ENCODE results near the gene IZUMO4.

IZUMO4 gene

DNA sequence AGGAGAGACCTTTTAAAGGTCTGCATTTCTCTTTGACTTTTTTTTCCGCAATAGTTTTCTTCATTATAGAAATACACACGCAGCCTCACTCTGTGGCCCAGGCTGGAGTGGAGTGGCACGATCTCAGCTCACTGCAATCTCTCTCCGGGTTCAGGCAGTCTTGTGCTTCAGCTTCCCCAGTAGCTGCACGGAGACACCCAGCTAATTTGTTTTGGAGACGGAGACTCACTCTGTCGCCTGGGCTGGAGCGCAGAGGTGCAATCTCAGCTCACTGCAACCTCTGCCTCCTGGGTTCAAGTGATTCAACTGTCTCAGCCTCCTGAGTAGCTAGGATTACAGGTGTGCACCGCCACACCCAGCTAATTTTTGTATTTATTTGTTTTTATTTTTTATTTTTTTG, 33.9 kb upstream of the IZUMO4 start:
- no peaks in the 10 kb centered on the region for H3K9me3 Mint-ChIP-seq
- DNase-seq (ENCODE audit: low spot score in 2 of 2) = no peak
- no peak for ATAC-seq (replicated peaks; ENCODE audit: extremely low read depth, poor library complexity, severe bottlenecking)

DNA sequence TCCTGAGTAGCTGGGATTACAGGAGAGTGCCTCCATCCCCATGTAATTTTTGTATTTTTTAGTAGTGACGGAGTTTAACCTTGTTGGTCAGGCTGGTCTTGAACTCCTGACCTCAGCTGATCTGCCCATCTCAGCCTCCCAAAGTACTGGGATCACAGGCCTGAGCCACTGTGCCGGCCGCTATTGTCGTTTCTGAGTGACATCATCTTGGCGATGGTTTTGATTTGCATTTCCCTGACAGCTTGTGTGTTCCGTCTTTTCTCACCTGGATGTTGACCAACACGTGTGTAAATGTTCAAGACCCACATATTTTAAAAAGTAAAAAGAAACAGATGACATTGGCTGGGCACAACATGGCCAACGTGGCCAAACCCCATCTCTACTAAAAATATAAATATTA, 32.9 kb upstream of the IZUMO4 start:
- ATAC-seq (replicated peaks; ENCODE audit: extremely low read depth, poor library complexity, severe bottlenecking) (no peak), DNase-seq (ENCODE audit: low spot score in 2 of 2) (no peak)
- peaks cover 16% of the 10 kb centered on the region for H3K36me3 Mint-ChIP-seq (ENCODE audit: insufficient read depth)
- H3K27ac Mint-ChIP-seq (ENCODE audit: low read depth) = no peak overlapping the region
- no peaks in the 10 kb centered on the region for H3K27me3 Mint-ChIP-seq
- H3K4me1 Mint-ChIP-seq = peaks cover 25% of the 10 kb centered on the region
- H3K4me3 Mint-ChIP-seq = no peak overlapping the region
- no peaks in the 10 kb centered on the region for H3K9me3 Mint-ChIP-seq

More for the DNA sequence above, 33.9 kb upstream of the IZUMO4 start:
- Mint-ChIP-seq H3K4me3 (peak overlapping the region; percentile 94), H3K4me1 (peaks cover 26% of the 10 kb centered on the region), H3K36me3 (ENCODE audit: insufficient read depth) (peaks cover 13% of the 10 kb centered on the region), H3K27me3 (no peaks in the 10 kb centered on the region), H3K27ac (ENCODE audit: low read depth) (peak overlapping the region; percentile 82)

DNA sequence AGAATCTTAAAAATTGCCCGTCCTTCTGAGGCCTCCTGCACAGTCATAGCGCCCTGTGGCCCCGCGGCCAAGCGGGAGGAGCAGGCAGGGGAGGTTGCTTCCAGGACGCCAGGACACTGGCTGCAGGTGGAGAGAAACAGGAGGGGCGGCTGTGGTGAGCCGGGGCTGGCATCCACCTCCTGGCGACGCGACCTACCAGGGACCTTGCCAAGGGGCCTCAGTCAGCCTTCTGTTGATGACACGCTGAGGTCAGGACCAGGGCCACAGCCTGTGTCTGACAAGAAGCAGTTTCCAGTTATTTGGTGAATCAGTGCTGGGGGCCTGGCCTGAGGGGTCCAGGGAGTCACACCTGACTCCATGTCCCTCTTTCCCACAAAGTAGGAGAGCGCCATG, 32.3 kb upstream of the IZUMO4 start:
- no peak overlapping the region for H3K27ac Mint-ChIP-seq (ENCODE audit: low read depth)
- no peaks in the 10 kb centered on the region for H3K9me3 Mint-ChIP-seq
- no peaks in the 10 kb centered on the region for H3K27me3 Mint-ChIP-seq
- H3K4me1 Mint-ChIP-seq = peaks cover 25% of the 10 kb centered on the region
- DNase-seq (ENCODE audit: low spot score in 2 of 2) (no peak), ATAC-seq (replicated peaks; ENCODE audit: extremely low read depth, poor library complexity, severe bottlenecking) (no peak)
- H3K4me3 Mint-ChIP-seq = no peak overlapping the region
- H3K36me3 Mint-ChIP-seq (ENCODE audit: insufficient read depth) = peaks cover 19% of the 10 kb centered on the region

DNA sequence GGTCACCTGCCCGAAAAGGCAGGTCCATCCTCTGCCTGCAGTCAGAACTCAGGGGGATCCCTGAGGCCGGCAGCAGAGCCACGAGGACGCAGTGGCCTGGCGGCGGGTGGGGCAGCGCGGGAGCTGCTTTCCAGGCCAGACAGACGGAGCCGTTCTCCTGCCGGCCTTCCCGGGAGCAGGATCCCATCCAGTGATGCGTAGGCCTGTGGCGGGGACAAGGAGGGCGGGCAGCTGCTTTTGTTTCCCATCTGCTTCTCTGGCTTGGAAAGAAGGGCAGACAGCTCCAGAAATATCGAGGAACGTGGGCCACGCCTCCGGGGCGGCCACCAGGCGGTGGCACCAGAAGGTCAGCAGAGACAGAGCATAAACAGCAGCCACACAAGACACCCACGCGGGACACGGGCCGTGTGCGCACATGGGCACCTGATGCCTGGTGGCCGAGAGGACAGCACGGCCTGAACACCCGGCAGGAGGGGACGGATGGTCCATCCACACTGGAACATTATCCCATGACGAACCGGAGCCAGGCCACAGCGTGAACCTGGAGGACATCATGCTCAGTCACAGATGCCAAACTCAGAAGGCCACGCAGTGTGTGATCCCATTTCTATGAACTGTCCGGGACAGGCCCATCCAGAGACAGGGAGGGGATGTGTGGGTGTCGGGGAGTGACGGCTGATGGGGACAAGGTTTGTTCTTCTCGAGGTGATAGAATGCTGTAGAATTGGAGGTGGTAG, 31.8 kb upstream of the IZUMO4 start:
- H3K27ac Mint-ChIP-seq (ENCODE audit: low read depth) = no peak overlapping the region
- H3K9me3 Mint-ChIP-seq = no peaks in the 10 kb centered on the region
- DNase-seq (ENCODE audit: low spot score in 2 of 2) (no peak), ATAC-seq (replicated peaks; ENCODE audit: extremely low read depth, poor library complexity, severe bottlenecking) (no peak)
- H3K36me3 Mint-ChIP-seq (ENCODE audit: insufficient read depth) = peaks cover 25% of the 10 kb centered on the region
- no peak overlapping the region for H3K4me3 Mint-ChIP-seq
- peaks cover 23% of the 10 kb centered on the region for H3K4me1 Mint-ChIP-seq
- no peaks in the 10 kb centered on the region for H3K27me3 Mint-ChIP-seq

DNA sequence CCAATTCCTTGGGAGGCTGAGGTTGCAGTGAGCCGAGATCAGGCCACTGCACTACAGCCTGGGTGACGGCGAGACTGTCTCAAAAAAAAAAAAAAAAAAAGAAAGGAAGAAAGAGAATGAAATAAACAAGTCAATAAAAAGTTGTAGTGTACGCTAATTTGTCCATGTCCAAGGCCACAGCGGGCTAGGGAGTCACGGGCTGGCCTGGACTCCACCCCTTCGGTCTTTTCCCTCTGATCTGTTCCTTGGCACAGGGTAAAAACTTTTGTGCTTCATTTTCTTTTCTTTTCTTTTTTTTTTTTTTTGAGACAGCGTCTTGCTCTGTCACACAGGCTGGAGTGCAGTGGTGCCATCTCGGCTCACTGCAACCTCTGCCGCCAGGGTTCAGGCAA, 26.3 kb upstream of the IZUMO4 start:
- ATAC-seq (replicated peaks; ENCODE audit: extremely low read depth, poor library complexity, severe bottlenecking) (no peak), DNase-seq (ENCODE audit: low spot score in 2 of 2) (no peak)
- peak overlapping the region; percentile 88 for H3K27ac Mint-ChIP-seq (ENCODE audit: low read depth)
- peaks cover 63% of the 10 kb centered on the region for H3K36me3 Mint-ChIP-seq (ENCODE audit: insufficient read depth)
- no peaks in the 10 kb centered on the region for H3K27me3 Mint-ChIP-seq
- H3K9me3 Mint-ChIP-seq = no peaks in the 10 kb centered on the region
- H3K4me3 Mint-ChIP-seq = peak overlapping the region; percentile 37
- peaks cover 25% of the 10 kb centered on the region for H3K4me1 Mint-ChIP-seq

DNA sequence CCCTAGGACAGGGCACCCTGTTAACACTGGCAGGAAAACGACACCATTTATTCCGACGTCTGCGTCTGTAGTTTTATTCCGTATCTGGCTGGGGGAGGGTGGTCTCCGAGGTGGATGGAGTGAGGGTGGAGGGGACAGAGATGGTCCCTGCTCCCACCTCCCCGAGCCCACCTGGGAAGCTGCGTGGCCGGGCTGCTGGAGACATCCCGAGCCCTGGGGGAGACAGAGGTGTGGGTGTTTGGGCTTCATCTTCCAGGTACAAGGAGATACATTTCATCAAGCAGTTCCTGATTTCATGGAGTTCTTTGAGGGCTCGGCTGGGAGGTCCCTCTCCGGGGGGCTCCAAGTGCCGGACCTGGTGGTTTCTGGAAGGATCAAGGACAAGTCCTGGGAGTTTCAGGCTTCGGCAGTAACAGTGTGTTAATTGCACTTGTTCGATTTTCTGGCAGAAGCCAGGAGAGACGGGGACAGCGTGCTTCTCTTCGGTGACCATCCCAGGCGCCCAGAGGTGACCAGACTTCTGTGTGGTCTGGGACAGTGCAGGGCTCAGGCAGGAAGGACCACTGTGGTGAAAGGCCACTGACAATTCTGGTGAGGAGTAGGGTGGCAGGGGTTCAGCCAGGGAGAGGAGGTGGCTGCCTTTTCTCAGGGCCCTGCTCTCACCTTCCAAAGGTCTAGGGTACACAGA, 25.6 kb upstream of the IZUMO4 start:
- H3K27me3 Mint-ChIP-seq = no peaks in the 10 kb centered on the region
- peaks cover 70% of the 10 kb centered on the region for H3K36me3 Mint-ChIP-seq (ENCODE audit: insufficient read depth)
- peaks cover 25% of the 10 kb centered on the region for H3K4me1 Mint-ChIP-seq
- no peaks in the 10 kb centered on the region for H3K9me3 Mint-ChIP-seq
- ATAC-seq (replicated peaks; ENCODE audit: extremely low read depth, poor library complexity, severe bottlenecking) (no peak), DNase-seq (ENCODE audit: low spot score in 2 of 2) (no peak)
- peak overlapping the region; percentile 37 for H3K4me3 Mint-ChIP-seq
- H3K27ac Mint-ChIP-seq (ENCODE audit: low read depth) = peak overlapping the region; percentile 88

DNA sequence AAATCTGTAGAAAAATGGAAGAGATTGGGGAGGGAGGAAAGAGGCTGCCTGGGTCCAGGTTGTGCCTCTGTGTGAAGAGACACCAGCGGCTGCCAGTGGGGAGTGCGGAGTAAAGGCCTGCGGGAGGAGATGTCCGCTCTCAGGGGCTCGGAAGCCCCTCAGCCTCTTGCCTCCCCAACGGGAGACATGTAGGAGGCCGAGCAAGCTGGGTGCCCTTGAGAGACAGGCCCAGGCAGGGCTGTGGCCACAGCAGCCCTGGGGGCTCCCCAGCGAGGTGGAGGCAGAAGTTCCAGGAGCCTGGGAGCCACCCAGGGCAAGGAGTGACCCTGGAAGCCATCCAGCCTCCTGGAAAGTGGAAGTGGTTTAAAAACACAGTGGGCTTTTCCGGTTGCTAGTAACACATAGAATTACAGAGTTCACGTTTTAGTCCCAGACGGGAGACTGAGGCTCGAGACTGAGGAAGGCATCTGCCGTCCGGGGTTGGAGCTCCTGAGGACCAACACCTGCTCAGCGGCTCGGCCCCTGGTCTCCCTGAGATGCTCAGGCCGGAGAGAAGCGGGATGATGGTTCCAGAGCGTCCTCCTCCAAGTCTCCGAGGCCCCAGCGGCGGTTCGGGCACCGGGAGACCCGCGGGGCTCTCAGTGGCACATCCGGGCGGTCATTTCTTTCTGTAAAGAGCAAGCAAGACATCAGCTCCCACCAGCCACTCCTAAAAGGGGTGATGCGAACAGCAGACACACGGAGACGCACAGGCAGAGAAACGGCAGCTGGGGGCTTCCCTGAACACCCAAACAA, 23.8 kb upstream of the IZUMO4 start:
- ATAC-seq (replicated peaks; ENCODE audit: extremely low read depth, poor library complexity, severe bottlenecking) (no peak), DNase-seq (ENCODE audit: low spot score in 2 of 2) (no peak)
- no peaks in the 10 kb centered on the region for H3K9me3 Mint-ChIP-seq
- H3K36me3 Mint-ChIP-seq (ENCODE audit: insufficient read depth) = peaks cover 87% of the 10 kb centered on the region
- no peaks in the 10 kb centered on the region for H3K27me3 Mint-ChIP-seq
- peaks cover 25% of the 10 kb centered on the region for H3K4me1 Mint-ChIP-seq
- H3K4me3 Mint-ChIP-seq = peak overlapping the region; percentile 25
- peak overlapping the region; percentile 85 for H3K27ac Mint-ChIP-seq (ENCODE audit: low read depth)

DNA sequence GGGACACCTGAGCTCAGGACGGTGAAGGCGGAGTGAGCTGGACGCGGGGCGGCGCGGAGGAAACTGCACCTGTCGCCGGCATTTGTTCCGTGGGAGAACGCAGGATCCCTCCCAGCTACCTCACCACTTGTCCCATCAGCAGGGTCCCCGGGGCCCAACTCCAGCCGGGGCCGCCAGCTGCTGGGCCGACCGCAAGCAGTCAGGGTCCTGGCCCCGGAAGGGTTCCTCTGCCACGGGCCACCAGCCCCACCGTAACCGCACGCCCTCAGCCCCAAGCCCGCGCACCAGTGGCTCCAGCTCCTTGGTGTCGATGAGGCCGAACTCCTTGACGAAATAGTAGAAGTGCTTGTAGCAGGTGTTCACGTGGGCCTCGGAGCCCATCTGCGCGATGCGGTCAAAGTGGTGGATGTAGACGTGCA, 20.2 kb upstream of the IZUMO4 start:
- DNase-seq (ENCODE audit: low spot score in 2 of 2) = no peak
- no peak overlapping the region for H3K4me3 Mint-ChIP-seq
- H3K4me1 Mint-ChIP-seq = peaks cover 39% of the 10 kb centered on the region
- ATAC-seq (replicated peaks; ENCODE audit: extremely low read depth, poor library complexity, severe bottlenecking) = no peak
- H3K9me3 Mint-ChIP-seq = no peaks in the 10 kb centered on the region
- peaks cover 94% of the 10 kb centered on the region for H3K36me3 Mint-ChIP-seq (ENCODE audit: insufficient read depth)
- H3K27ac Mint-ChIP-seq (ENCODE audit: low read depth) = peak overlapping the region; percentile 44
- no peaks in the 10 kb centered on the region for H3K27me3 Mint-ChIP-seq

DNA sequence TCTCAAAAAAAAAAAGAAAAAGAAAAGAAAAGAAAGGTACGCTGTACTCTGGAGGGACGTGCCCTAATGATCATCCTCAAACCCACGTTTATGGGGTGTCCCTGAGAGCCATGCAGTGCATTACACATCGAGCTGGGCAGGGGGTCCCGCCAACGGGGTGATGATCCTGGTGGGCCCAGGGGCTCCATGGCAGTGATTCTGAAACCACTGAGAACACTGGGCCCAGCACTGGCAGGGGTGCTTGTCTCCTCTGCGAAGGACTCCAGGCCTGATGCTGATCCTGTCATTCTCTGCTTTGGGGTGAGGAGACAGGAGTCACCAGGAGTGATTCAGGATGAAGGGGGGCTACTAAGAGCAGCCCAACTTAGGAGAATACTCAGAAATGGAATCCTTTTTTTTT, 19.3 kb upstream of the IZUMO4 start:
- Mint-ChIP-seq H3K9me3 (no peaks in the 10 kb centered on the region), H3K36me3 (ENCODE audit: insufficient read depth) (peaks cover 94% of the 10 kb centered on the region), H3K27me3 (no peaks in the 10 kb centered on the region), H3K27ac (ENCODE audit: low read depth) (peak overlapping the region; percentile 57), H3K4me1 (peaks cover 46% of the 10 kb centered on the region), H3K4me3 (no peak overlapping the region)
- DNase-seq (ENCODE audit: low spot score in 2 of 2) (no peak), ATAC-seq (replicated peaks; ENCODE audit: extremely low read depth, poor library complexity, severe bottlenecking) (no peak)

DNA sequence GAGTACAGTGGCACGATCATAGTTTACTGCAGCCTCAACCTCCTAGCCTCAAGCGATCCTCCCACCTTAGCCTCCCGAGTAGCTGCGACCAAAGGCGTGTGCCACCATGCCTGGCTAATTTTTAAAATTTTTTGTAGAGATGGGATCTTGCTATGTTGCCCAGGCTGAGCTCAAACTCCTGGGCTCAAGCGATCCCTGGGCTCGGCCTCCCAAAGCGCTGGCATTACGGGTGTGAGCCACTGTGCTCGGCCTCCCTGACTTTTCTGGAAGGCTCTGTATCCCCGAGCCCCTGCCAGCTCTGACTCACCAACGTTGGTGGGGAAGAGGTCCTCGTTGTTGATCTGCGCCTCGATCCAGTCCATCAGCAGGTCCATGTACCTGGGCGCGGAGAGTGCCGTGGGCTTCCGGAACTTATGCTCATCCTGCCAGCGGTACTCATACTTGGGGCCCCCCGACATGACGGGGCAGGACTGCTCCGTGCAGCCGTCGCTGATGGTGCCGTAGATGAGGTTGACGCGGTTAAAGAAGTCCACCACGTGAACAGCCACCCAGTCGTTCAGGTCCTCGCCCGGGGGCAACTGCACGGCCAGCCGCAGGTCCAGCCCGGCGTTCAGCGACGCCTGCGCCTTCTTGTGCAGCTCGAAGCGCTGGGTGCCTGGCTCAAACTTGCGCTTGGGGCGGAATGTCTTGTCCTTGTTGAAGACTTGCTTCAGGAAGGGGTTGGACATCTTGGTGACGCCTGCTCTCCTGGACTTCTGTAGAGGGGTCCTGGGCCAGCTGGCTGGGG, 18.7 kb upstream of the IZUMO4 start:
- Mint-ChIP-seq H3K4me3 (peak overlapping the region; percentile 95), H3K36me3 (ENCODE audit: insufficient read depth) (peaks cover 95% of the 10 kb centered on the region), H3K27me3 (no peaks in the 10 kb centered on the region), H3K27ac (ENCODE audit: low read depth) (peak overlapping the region; percentile 57), H3K9me3 (no peaks in the 10 kb centered on the region), H3K4me1 (peaks cover 46% of the 10 kb centered on the region)
- DNase-seq (ENCODE audit: low spot score in 2 of 2) (no peak), ATAC-seq (replicated peaks; ENCODE audit: extremely low read depth, poor library complexity, severe bottlenecking) (no peak)

DNA sequence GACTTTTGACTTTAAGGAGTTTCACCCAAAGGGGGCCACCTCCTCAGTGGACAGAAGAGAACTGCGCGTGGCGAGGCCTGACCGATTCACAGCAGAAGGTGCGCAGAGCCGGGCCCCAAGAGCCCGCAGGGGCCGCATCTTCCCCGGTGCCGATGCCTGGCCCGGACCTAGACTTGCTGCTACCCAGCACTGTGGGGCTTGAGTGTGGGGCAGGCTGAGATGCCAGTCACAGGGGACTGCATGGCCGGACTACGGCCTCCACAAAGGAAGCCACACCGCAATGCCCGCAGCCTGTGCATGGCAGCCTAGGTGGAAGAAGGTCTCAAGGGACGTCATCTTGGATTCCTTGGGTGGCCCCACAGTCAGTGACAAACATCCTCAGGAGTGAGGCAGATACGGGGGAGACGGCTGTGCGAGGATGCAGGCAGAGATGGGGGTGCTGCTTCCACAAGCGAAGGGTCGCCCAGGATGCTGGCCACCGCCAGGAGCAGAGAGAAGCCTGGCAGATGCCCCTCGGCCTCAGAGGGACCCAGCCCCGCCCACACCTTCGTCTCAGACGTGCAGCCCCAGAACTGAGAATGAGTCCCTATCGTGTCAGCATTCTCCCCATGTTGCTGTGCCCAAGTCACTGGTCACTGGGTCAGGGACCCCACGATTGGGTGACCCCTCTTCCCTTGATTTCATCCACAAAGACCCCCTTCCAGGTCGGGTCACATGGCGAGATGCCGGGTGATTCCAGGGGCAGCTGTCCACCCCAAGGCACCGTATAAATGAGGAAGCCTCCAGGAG, 17.4 kb upstream of the IZUMO4 start:
- DNase-seq (ENCODE audit: low spot score in 2 of 2) (no peak), ATAC-seq (replicated peaks; ENCODE audit: extremely low read depth, poor library complexity, severe bottlenecking) (no peak)
- H3K36me3 Mint-ChIP-seq (ENCODE audit: insufficient read depth) = peaks cover 94% of the 10 kb centered on the region
- peak overlapping the region; percentile 95 for H3K4me3 Mint-ChIP-seq
- H3K27me3 Mint-ChIP-seq = no peaks in the 10 kb centered on the region
- peaks cover 47% of the 10 kb centered on the region for H3K4me1 Mint-ChIP-seq
- no peaks in the 10 kb centered on the region for H3K9me3 Mint-ChIP-seq
- H3K27ac Mint-ChIP-seq (ENCODE audit: low read depth) = no peak overlapping the region
